ENCODE data around the gene C1QTNF12.

C1QTNF12 gene

GRCh38 chr1:1245178-1245816 is 1.2 kb downstream of the C1QTNF12 start:
- H3K4me3 ChIP-seq (ENCODE audit: control insufficient read depth, low read depth, low read length): no peak overlapping the region
- no peak for TF ChIP-seq CTCF (IDR thresholded peaks at IDR 0.05; ENCODE audit: control insufficient read depth, insufficient read depth, low read depth, low read length, missing control alignments)
- no peak for DNase-seq (ENCODE audit: low read depth)

DNA sequence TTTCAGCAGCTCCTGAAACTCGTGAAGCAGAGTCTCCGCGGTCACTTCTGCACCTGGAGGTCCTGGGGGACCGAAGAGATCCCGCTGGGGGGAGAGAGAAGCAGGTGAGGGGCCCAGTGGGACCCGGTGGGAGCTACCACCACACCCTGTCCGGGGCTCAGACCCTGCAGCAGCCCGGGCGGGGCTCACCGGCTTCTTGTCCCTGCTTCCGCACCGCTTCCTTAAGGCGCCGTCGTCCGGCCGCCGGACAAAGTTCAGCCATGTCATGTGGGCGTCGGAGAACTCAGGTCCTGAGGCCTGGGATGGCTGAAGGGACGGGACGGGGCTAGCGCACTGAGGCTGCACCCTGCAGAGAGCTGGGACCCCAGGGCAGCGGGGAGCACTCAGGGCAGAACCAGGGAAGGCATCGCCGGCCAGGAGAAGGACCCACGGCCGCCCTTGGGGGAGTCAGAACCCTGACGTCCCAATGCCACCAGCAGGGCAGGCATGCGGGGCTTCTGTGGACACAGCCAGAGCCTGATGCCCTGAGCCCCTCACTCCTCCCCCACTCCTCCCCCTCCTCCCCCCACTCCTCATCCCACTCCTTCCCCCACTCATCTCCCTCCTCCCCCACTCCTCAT is 2.2 kb downstream of the C1QTNF12 start:
- TF ChIP-seq CTCF (IDR thresholded peaks at IDR 0.05; ENCODE audit: control insufficient read depth, insufficient read depth, low read depth, low read length, missing control alignments): no peak
- no peak for DNase-seq (ENCODE audit: low read depth)
- no peak overlapping the region for H3K4me3 ChIP-seq (ENCODE audit: control insufficient read depth, low read depth, low read length)

DNA sequence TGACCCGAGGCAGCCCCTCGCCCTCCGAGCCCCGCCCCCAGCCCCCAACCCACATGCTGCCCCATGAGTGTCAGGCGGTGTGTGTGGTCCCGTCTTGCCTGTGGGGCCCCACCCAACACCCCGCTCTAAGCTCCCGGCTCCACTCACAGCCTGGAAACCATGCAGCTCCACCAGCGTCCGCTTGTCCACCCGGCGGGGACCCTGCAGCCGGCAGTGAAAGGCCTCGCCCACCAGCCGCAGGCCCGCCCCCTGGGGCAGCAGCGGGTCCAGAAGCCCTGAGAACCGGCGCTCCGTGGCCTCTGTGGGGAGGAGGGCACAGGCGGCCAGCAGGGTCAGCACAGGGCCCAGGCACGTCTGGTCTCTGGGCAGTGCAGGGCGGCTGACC is 2.7 kb downstream of the C1QTNF12 start:
- H3K4me3 ChIP-seq (ENCODE audit: control insufficient read depth, low read depth, low read length): no peak overlapping the region
- no peak for TF ChIP-seq CTCF (IDR thresholded peaks at IDR 0.05; ENCODE audit: control insufficient read depth, insufficient read depth, low read depth, low read length, missing control alignments)
- no peak for DNase-seq (ENCODE audit: low read depth)

- TF ChIP-seq CTCF (IDR thresholded peaks at IDR 0.05; ENCODE audit: control insufficient read depth, insufficient read depth, low read depth, low read length, missing control alignments): no peak
Measured at GRCh38 chr1:1243266-1243660, 3.3 kb downstream of the C1QTNF12 start.

DNA sequence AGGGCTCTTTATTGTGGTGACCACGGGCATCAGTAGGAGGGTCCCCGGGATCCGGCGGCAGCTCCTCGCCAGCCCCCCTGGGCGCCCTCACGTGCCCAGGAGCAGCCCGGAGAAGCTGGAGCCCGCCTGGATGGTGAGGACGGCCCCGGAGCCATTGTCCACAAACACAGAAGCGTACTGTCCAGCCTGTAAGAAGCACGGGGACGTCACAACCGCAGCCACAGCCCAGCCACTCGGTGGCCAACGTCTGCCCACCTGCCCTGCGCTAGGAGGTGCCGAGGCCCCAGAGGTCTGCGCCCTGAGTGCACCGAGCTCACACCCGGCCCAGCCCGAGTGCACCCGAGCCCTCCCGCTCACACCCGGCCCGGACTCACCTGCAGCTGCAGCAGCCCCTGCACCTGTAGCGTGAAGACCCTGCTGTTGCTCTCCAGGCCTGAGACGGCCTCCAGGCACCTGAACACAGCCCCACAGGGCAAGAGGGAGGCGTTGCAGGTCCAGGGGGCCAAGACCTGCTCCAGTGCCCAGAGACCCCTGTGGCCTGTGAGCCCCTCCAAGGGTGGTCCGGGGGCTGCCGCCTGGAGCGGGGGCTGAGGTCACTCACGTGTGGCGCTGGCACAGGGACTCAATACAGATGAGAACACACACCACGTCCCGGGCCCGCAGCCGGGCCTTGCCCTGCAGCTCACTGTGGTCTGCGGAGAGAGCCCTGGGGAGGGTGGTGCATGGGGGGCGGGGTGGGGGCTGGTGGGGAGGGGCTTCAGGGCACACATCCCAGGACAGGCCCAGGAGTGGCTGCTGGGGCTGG is 3.9 kb downstream of the C1QTNF12 start:
- DNase-seq (ENCODE audit: low read depth): no peak
- H3K4me3 ChIP-seq (ENCODE audit: control insufficient read depth, low read depth, low read length): no peak overlapping the region
- TF ChIP-seq CTCF (IDR thresholded peaks at IDR 0.05; ENCODE audit: control insufficient read depth, insufficient read depth, low read depth, low read length, missing control alignments): no peak

More at GRCh38 chr1:1243266-1243660, 3.3 kb downstream of the C1QTNF12 start:
- no peak overlapping the region for H3K4me3 ChIP-seq (ENCODE audit: control insufficient read depth, low read depth, low read length)
- no peak for DNase-seq (ENCODE audit: low read depth)

GRCh38 chr1:1241588-1242219 is 4.8 kb downstream of the C1QTNF12 start:
- no peak for DNase-seq (ENCODE audit: low read depth)
- H3K4me3 ChIP-seq (ENCODE audit: control insufficient read depth, low read depth, low read length): no peak overlapping the region
- no peak for TF ChIP-seq CTCF (IDR thresholded peaks at IDR 0.05; ENCODE audit: control insufficient read depth, insufficient read depth, low read depth, low read length, missing control alignments)

Data from AG09309 (cell line).